Fibroblast of the aortic adventitia (primary cell): ENCODE measurements around the gene MAD1L1. TPM values are rescaled to one million over a fixed set of nuclear protein-coding genes. Genes with fewer than 3 reads are reported as not detected.

ENCODE experiments used
- DNase-seq: peaks from one replicate; pipeline ENCODE4 v3.0.0-alpha.2; 2010; ENCODE audit warnings: low read depth
- H3K4me3 ChIP-seq: 2 replicates; pipeline ENCODE4 v1.5.1; 2011; ENCODE audit warnings: low read depth, mild to moderate bottlenecking, control low read depth, low read length, moderate library complexity
- total RNA-seq: library from RNA; depleted of rRNA; stranded (reverse); fragments of >200 nt; gene quantifications from 2 replicates; pipeline ENCODE4 v1.2.3, GENCODE V29; 2012; ENCODE audit warnings: low replicate concordance
- TF ChIP-seq, protein P1 (sequence below): IDR thresholded peaks from 2 replicates; pipeline ENCODE4 v1.5.1; 2011; ENCODE audit warnings: mild to moderate bottlenecking, low read length, control low read depth, inconsistent platforms; ENCODE audit not compliant: insufficient read depth

The MAD1L1 gene
- total RNA-seq, 1 donor, result 22.9 TPM

DNA sequence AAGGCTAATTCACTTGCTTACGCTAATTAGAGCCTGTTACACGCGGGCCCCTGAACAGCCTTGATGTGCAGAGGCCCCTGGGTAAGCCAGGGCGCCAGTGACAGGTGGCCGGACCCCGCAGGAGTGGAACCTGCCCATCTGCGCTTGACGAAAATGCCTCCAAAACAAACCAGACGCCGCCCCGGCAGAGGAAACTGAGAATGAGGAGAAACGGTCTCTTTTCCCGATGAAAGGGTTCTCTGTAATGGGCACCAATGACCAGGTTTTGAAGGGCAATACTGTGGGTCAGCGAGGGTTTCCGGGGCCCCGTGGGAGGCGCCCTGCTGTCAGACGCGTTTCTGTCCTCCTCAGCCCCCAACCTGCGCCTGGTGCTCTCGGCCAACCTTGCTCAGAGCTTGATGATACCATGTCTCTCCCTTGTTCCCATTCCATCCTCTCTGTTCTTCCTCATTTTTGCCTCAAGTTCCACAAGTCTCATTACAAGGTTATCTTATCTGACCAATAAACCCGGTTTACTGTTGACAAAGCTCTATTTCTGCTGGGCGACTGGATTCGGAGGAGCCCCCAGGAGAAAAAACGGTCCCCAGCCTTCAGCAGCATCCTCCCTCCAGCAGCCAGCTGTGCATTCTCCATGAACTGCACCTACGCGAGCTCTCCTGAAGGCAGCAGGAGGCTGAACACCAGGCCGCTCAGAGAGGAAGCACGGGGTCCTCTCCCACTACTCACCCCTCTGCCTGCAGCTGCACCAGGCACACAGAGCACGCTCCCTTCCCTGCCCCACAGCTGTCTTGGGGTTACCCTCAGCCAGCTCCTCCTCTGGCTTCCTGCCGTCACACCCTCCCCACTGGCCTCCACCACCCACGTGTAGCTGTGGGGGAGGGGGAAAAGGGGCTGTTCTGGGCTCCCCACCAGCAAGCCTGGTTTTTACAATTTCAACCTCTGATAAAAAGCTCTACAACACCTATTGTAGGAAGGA is 202.0 kb downstream of the MAD1L1 start:
- TF ChIP-seq, protein P1, sequence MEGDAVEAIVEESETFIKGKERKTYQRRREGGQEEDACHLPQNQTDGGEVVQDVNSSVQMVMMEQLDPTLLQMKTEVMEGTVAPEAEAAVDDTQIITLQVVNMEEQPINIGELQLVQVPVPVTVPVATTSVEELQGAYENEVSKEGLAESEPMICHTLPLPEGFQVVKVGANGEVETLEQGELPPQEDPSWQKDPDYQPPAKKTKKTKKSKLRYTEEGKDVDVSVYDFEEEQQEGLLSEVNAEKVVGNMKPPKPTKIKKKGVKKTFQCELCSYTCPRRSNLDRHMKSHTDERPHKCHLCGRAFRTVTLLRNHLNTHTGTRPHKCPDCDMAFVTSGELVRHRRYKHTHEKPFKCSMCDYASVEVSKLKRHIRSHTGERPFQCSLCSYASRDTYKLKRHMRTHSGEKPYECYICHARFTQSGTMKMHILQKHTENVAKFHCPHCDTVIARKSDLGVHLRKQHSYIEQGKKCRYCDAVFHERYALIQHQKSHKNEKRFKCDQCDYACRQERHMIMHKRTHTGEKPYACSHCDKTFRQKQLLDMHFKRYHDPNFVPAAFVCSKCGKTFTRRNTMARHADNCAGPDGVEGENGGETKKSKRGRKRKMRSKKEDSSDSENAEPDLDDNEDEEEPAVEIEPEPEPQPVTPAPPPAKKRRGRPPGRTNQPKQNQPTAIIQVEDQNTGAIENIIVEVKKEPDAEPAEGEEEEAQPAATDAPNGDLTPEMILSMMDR, result no peak
- no peak for DNase-seq
- H3K4me3 ChIP-seq, result no peak overlapping the region

DNA sequence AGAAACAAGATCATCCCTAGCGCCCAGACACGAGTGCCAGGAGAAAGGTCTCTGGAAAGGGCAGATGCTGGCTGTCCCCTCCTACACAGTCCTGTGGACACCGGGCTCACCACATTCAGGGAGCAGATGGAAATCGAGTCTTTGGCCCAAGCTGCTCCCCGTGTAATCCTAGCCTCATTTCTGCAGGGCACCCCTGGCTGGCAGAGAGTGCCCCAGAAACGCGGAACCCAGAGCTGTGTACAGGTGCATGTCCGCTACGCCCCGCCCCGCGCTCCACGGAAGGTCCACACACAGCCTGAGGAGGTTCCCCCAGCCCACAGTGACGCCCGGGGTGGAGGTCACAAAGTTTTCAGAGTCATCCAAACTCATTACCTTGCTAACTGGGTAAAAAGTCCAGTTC is 202.8 kb downstream of the MAD1L1 start:
- no peak for DNase-seq
- no peak overlapping the region for H3K4me3 ChIP-seq
- TF ChIP-seq, protein P1, result no peak

DNA sequence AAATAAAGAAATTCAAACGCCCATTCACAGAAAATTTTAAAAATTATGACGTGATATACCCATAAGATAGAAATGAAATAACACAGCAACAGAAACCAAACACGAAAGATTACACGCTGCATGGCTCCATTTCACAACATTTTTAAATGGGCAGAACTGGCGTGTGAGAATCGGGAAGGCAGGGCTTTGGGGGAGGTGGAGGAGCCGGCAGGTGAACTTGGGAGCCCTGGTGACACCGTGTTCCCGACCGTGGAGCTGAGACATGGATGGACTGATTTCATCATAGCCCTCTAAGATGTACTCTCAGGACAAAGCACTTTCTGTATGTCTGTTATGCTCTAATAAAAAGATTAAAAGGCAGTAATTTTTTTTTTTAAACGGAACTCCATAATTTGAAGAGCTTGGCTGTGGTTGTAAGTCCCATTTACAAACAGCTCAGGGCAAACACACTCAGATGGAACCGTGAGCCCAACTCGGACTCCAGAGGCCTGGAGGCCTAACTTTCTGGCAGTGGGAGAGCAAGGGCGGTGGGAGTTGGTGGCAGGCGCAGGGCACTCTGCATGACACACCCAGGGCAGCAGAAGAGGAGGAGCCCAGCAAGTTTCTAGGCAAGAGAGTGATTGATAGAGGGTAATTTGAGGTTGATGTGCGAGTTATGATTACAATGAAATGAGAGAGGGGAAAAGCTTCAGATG is 203.4 kb downstream of the MAD1L1 start:
- TF ChIP-seq, protein P1, result no peak
- no peak for DNase-seq
- H3K4me3 ChIP-seq, result no peak overlapping the region

- TF ChIP-seq, protein P1, result no peak
These were observed 204.0 kb downstream of the MAD1L1 start for GRCh38 chr7:2028733-2029132.

GRCh38 chr7:2025188-2025587 is 207.6 kb downstream of the MAD1L1 start:
- TF ChIP-seq, protein P1, result no peak
- H3K4me3 ChIP-seq, result no peak overlapping the region
- DNase-seq, result no peak

More at GRCh38 chr7:2028733-2029132, 204.0 kb downstream of the MAD1L1 start:
- DNase-seq, result no peak
- H3K4me3 ChIP-seq, result no peak overlapping the region

GRCh38 chr7:2024567-2024918 is 208.2 kb downstream of the MAD1L1 start:
- H3K4me3 ChIP-seq, result no peak overlapping the region
- no peak for DNase-seq
- TF ChIP-seq, protein P1, result no peak
